ENCODE results near the gene COPZ2.
"Not testable (repeated sequence)": the region's sequence is repeated elsewhere in the genome, so short reads cannot be mapped to it uniquely, and the experiment has no call there.

Gene COPZ2

DNA sequence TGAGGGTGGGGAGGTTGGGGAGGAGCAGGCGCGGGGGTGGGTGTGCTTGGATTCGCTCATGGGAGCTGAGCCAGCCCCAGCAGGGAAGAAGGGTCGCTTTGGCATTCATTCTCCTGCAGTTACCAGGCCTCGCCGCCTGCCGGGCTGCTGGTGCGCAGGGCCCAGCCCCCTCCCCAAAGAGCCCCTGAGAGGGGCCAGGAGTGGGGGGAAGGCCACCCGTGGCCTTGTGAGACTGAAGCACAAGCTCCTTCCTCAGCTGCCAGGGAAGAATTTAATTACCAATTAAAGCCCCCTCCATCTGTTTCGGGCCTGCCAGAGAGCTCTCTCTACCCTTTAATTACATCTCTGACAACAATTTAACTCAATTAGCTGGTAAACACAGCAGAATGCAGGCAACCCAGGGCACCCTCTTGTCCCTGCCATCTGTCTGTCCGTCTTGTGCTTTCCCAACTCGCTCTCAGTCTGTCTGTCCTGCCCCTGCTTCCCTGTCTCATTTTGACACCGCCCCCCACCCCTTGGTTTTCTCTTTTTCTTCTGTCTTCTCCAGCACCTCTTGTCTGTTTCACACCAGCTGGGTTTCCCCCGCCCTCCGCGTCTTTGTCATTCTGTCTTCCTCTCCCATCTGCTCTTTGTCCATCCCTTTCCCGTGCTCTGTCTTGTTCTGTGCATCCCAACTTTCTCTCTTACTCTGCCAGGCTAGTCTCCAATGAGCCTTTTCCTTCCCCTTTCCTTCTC, 34.0 kb downstream of the COPZ2 start:
- DNase-seq: no peak

DNA sequence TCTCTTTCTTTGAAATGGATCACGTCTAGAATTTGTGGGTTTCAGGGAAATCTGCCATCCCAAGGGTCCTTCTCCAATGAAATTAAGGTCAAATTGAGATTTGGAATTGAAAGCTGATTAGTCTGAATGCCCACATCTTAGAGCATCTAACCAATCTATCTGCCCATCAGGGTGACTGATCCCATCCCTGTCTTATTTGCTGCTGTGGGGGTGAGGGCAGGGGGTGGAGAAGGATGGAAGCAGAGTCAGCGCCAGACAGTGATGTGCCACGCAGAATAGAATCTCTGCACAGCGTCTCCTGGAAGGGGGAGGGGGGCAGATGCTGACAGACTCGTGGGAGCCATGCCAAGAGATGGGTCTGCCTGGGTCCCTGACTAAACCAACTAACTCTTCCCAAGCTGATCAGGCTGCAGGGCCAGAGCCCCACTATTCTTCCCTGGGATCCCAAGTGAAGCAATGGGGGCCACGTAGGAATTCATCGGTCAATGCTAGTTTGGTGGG, 34.6 kb downstream of the COPZ2 start:
- no peak for DNase-seq

DNA sequence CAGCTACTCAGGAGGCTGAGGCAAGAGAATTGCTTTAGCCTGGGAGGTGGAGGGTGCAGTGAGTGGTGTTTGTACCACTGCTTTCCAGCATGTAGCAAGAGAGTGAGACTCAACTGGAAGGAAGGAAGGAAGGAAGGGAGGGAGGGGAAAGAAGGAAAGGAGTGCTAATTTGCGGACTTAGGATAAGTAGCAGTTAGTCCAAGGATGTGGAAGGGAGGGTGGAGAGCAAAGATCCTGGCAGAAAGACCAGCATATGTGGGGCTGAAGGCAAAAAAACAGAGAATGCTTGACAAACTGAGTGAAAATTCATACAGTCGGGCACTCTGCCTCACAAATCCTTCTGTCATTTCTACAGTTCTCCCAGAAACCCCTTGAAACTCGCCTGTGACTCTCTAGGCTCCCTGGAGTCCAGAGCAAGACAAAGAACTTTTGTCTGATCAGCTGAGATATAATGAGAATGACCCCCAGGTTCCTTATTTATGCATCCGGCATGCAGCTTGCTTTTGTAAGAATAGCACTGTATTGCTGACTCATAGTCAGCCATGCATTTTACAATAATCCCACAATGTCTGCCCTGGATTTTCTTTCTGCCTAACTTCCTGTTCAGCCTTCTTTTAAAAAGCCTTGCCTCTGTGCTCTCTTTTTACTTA, 35.2 kb downstream of the COPZ2 start:
- DNase-seq: no peak

DNA sequence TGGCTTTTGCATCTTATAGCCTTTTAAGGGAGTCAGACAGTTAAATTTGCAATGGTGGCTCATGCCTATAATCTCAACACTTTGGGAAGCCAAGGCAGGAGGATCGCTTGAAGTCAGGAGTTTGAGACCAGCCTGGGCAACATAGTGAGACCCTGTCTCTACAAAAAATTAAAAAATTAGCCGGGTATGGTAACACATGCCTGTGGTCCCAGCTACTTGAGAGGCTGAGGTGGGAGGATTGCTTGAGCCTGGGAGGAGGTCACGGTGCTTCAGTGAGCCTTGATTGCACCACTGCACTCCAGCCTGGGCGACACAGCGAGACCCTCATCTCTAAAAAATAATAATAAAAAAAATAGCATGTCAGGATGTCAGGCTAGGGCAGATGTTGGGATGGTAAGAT, 35.9 kb downstream of the COPZ2 start:
- not testable (repeated sequence) for DNase-seq

DNA sequence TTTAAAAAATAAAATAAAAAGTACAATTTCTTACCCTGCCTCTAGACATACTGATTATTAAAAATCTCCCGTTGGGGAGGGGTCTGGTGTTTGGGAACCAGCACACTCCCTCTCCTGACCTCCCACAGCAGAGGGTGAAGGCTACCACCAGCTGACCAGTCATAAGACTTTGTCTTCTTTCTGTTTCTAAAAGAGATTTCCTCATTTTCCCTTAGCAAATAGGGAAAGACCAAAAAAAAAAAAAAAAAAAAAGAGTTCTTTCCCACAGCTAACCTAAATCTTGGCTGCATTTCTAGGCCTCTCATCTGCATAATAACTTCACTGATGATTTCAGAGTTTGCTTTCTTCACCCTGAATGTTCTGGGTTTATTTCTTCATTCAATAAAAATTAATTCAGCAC, 36.4 kb downstream of the COPZ2 start:
- DNase-seq: no peak

DNA sequence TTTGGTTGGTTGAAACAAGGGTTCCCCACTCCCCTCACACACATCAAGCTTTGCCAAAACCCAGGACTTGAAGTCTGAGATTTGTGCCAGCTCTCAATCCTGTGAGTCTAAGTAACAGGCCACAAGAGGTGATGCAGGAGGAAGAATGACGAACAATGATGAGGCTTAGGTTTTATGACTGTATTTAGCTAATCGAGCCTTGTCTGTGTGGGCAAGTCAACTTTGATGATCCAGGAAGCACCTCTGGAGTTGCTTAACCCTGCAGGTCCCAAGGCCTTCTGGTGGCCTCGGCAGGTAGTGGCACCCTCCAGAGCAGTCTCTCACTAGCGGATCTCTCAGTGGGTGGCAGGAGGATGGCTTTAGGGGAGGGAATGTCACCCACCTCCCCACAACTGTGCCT, 38.0 kb downstream of the COPZ2 start:
- no peak for DNase-seq

DNA sequence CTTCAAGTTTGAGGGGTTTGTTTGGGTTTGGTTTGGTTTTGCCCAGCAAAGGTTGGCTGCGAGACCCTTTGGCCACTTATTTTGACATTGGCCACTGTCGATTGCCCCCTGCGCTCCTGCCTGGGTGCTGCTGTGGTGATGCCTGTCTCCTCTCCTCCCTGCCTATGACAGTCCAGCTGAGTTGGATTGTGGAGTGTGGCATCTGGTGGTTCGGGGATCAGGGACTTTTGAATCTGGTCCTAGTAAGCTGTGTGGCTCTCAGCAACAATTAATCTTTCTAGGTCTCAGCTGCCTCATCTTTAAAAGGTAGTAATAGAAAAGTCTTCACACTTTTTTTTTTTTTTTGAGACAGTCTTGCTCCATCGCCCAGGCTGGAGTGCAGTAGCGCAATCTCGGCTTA, 39.6 kb downstream of the COPZ2 start:
- DNase-seq: no peak

DNA sequence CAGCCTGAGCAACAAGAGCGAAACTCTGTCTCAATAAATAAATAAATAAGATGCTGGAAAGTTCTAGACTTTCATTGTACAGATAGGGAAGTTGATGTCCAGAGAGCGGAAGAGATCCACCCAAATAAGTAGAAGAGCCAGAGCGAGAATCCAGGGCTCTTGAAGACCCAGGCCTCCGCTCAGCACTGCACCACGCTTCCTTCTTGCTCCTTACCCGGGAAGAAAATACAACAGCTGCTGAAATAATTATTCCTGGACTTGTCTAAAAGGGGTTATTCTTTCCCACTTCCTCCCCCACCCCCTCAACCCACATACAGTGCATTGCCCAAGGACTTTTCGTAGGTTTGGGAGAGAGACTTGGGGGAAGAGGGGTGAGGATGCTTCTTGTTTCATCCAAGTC, 40.0 kb downstream of the COPZ2 start:
- no peak for DNase-seq

DNA sequence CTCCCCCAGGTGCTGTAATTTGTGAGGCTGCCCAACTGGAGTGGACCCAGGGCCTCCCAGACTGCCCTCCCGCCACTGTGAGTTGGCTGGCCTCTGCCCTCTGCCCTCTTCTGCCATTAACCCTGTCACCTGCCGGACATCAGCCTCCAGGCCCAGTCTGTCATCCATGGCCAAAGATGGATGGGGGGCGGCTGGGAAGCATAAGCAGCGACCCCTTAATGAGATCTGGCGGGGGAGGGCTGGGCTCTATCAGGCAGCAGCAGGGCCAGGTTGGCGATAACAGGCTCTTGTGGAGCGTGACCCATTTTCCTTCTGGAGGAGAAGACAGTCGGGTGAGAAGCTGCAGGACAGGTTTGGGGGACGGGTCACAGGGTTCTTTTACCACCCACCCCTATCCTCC, 41.4 kb downstream of the COPZ2 start:
- no peak for DNase-seq

DNA sequence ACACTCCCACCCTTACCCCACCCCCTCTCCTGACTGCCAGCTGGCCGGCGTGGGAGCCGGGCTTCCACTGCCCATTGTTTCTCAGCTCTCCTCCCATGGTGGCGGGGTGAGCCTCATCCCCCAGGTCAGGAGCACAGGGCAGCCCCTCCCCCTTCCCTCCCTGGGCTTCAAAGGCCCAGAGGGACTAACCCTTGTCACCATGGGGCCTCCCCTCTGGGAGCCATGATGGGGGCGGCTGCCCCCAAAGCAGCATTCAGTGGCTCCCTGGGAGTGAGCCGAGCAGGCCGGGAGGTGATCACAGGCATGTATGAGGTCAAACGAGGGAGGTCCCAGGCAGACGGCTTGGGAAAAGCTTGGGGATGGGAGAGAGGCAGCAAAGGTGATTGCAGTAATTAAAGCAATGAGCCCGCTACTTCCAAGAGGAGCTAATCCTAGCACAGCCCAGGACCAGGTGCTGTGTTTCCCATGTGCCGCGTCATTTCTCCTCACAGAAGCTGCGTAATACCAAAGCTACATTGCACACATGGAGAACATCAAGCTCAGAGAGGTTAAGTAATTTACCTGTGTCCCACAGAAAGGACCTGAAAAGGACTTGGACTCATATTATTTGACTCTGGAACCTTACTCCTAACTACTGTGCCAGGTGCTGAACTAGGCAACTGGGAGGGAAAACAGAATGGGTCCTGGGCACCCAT, 42.2 kb downstream of the COPZ2 start:
- DNase-seq: no peak

DNA sequence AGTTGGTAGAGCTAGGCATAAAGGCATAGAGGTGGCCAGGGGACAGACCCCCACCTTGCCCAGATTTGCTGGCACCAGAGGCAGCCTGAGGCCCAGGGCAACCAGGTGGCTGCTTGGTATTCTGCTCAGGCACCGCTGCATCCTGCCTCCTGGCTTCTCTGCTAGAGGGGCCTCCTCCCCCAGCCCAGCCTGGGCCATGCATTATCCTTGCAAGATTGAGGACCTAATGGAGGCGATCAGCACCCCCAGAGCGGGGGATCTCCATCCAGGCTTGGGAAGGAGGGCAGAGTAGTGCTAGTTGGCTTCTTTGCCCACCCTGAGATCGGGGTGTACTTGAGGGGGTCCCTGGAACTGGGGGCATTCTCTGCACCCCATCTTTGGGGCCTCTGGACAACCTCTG, 42.9 kb downstream of the COPZ2 start:
- DNase-seq: no peak

DNA sequence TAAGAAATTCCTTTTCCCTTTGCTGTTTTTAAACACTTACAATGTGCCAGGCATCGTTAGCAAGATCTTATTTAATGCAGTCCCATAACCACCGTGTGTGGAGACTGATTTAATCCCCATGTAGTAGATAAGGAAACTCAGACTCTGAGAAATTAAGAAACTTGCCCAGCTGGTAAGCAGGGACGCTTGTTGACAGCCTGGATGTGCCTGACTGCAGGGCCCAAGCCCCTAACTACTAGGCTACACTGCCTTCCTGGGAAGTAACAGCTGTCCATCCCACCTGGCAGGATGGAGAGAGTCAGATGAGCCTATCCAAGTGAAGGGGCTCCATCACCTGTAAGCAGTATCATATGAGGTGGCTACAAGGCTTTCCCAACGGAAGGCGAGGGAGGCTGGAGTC, 43.6 kb downstream of the COPZ2 start:
- DNase-seq: no peak

DNA sequence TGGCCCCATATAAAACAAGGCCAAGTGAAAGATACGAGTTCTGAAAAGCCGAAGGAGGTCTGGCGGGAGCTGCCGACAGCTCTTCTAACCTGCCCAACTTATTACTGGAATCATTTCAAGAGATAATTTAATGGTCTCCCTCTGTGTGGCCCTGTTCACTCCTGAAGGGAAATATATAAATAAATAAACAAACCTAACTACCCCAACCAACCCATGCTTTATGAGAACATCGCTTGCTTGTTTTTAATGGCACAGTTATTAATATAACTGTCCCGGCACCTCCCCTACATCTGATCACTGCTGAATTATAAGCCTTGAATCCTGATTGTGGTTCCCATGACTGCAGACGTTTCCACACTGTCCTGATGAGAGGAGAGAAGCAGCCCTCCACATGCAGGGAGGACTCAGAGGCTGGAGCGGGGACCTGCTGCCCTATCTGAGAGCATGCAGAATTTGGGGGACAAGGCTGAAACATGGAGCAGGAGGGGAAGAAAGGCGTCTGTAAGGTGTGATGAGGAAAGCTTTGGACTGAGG, 44.5 kb downstream of the COPZ2 start:
- no peak for DNase-seq

DNA sequence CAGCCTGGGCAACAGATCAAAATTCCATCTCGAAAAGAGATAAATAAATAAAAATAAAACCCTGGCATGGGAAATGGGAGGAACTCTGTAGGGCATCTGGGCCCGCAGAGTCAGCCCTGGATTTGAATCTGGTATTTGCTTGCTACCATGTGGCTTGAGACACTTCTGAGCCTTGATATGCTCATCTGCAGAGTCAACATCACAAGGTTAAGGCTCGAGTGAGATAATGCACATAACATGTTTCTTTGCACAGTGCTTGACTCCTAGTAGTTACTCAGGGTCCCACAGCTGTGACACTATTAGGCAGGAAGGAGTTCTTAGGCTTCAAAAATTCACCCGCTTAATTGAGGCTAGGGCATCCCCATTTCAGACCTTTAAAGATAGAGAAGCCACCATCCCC, 45.4 kb downstream of the COPZ2 start:
- no peak for DNase-seq

DNA sequence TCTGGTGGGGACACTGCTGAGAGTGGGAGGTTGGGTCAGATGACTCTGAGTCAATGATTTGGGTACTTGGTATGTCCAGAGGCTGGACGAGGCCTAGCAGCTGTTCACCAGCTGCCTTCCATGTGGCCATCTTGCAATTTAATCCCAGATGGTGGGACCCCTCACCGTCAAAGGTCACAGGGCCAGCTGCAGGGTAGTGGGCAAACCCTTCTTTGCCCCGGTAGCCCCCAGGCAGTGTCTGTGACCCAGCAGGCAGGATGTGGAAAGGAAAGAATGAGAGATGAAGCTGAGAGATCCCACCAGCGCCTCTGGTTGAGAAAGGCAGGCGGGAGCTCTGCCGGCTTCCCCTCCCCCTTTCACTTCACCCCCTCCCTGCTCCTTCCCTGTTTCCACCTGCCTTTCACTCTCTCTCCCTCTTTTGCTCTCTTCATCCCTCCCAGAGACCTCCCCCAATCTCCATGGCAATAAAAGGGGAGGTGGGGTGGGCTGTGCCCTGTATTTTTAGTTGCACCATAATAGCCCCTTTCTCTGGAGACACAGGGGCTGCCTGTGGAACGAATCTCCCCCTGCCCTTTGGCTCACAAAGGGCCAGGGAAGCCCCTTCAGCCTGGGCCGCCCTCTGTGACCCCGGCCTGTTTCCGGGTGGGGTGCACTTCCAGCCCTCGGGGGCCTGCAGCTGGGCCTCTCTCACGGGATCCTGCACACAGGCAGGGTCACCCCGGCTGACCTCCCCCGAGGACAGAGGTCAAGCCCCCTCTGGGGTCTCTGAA, 46.5 kb downstream of the COPZ2 start:
- DNase-seq: no peak

DNA sequence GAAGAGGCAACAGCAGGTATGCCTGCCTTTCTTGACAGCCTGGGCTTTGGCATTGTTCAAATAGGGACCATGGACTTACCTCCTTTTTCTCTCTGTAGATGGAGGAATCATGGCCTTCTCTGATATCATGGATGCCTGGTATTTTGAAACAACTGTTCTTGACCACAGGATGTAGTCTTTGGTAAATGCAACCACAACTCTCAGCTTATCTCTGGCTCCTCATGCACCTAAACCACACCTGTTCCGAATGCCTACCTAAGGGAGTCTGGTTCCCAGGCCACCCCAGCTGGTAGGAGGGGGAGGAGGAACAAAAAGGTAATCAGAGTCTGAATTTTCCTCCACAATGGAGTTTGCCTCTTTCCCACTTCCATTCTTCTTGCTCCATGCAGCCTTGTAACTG, 47.9 kb downstream of the COPZ2 start:
- no peak for DNase-seq

DNA sequence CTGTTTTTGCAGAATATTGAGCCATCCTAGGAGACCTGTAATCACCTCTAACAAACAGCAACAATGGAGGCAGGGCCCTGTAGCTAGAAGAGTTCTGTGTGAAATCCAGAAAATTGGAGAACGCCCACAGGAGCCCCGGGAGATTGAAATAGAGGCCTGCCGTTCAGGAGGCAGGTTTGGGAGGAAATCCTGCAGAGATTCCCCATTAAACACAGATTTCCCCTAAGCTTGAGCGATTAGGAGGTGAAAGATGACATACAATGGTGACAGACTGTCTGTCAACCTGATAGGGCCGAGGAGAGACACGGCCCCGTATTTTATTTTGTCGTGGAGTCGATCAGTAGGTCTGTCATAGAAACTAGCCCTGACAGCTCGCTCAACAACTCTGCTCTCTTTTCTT, 48.4 kb downstream of the COPZ2 start:
- no peak for DNase-seq

DNA sequence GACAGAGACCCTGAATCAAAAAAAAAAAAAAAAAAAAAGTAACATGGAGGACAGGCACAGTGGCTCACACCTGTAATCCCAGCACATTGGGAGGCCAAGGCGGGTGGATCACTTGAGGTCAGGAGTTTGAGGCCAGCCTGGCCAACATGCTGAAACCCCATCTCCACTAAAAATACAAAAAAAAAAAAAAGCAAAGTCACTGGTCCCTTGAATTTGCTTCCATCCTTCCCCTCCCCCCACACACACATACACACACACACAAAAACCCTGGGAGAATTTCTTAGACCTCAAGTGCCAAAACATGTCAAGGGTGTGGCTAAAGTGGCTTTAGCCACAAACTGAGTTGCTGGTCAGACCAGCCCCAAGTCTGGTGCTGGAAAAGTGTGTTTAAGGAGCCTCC, 49.2 kb downstream of the COPZ2 start:
- not testable (repeated sequence) for DNase-seq

DNA sequence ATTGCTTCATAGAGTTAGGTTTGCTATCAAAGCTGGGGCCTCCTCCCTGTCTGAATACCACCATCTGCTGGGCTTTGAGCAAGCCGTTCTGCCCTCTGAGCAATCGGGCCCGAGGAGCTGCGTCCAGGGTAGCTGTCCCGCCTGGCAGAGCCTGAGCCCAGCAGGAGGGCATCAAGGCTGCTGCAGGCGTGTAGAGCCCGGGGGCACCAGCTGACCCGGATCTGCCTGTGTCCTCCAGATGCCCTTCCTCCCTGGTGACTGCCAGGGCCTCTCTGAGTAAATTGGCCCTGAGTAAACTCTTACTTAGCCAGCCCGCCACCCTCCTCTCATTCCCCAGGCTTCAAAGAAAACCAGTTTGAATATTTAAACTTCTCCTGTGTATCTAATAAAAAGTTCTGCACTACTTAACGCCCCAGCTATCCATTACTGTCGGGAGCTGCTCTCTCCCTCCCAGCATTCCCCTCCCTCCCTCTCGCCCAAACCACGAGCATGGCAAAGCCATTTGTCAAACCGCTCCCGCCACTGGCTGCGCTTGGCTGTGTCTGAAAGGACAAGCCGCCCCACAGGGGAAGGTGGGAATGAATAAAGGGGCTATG, 50.3 kb downstream of the COPZ2 start:
- DNase-seq: no peak

DNA sequence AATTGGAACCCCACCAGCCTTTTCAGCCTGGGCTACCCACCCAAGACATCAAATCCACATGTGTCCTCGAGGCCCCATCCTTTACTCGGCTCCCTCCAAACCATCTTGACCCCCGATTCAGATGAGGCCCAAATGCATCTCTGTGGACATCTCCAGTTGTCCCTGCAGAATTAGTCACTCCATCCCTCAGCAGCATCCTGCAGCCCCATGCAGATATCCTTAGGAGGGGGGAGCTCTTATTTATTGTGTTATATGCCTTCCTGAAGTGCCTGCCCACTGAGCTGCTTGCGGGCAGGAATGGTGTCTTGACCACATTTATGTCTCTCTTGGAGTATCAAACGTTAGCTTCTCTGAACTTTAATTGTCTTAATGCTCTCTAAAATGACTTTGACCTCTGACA, 51.1 kb downstream of the COPZ2 start:
- DNase-seq: no peak

DNA sequence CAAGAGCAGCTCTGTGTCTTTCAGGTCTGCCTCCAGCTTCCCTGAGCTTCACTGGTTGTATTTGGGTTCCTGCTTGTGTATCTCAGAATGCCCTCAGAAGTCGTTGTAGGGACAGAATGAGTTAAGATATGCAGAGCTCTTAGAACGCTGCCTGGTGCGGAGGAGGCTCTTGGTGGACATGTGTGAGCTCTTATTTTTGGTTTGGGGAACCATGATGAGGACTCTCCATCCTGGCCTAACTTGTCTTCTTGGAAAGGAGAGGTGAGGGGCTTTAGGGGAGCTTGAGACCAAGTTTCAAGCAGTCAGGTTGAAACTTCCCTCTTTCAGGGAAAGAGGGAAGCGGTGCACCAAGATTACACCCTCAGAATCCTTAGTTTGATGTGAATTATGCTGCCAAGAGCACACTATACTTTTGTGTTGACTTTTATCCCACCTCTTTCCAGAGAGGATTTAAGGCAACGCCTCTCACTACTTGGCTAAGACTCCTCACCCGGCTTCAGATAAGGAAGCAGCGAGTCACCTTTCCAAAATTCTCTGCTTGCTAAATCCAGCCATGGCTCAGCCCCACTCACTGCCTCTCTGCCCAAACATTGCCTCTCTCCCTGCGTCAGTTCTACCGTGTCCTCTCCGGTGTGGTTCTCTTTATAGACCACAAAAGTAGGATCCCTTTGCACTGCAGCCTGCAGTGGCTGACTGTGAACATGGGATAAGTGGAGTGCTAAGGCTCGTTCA, 53.9 kb downstream of the COPZ2 start:
- DNase-seq: no peak
